Muscle of arm (tissue), 12 donors: ENCODE measurements around the gene LGALS9. TPM values are rescaled to one million over a fixed set of nuclear protein-coding genes. Genes with fewer than 3 reads are reported as not detected.
"Not testable (repeated sequence)": the region's sequence is repeated elsewhere in the genome, so short reads cannot be mapped to it uniquely, and the experiment has no call there.

Source experiments
- DNase-seq: peaks from one replicate; pipeline ENCODE4 v3.0.0-alpha.2; 2013
- polyA plus RNA-seq, 12 donors: library from polyadenylated mRNA; unstranded; fragments of 120-200 nt; gene quantifications; one replicate each; pipeline ENCODE4 v1.2.1, GENCODE V29; 2013; ENCODE audit not compliant: insufficient read length in 12 of 12

LGALS9 gene
- polyA plus RNA-seq, 12 donors, result 7.4 to 51.7 (median 11.5) TPM; not detected in 1

DNA sequence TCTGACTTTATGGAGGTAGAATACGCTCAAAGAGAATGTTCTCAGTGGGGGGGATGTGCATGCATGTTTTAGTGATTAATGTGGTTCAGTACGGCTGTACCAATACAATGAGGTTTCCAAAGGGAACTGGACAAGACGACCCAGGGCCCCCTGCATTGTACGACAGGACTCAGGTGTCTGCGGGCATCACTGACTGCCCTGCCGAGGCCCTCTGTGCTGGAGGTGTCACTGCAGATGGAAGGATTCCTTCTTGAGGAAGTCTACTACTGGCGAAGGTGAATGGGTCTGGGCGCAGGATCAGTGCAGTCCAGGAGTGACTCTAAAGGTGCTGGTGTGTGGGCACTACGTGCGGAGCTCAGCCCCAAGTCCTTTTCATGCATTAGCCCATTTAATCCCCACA lies 3.5 kb upstream of the LGALS9 start:
- DNase-seq, result no peak

DNA sequence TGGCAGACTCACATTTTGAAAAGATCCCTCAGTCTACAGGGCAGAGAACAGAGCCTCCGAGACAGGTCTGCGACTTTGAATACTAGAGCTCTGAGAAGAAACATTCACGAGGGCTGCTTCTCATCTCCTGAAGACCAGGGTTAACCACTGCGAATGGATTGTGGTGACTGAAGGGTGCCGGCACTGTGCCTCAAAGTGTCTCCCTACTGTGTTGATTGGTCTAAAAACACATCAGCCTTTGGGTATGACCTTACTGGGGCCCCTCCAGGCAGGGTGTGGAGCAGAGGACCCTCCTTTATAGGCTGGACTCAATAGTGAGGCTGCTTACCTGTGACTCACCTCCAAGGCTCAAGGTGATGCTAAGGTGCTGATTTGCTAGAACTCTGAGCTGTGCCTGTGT lies 2.6 kb upstream of the LGALS9 start:
- DNase-seq, result no peak

DNA sequence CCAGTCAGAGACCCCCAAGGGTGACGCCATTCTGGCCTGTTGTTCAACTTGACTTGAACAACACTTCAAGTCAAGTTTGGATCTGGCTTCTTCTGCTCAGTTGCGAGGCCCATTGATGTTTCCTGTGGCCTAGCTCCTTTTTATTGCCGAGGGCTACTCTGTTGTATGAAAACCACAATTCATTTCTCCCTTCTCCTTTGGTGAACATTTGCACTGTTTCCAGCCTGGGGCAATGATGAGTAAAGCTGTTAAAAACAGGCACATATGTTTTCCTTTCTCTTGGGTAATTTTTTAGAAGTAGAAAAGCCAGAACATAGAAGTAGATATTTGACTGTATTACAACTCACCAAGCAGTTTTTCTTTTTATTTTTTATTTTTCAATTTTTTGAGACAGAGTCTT lies 1.7 kb upstream of the LGALS9 start:
- not testable (repeated sequence) for DNase-seq

DNA sequence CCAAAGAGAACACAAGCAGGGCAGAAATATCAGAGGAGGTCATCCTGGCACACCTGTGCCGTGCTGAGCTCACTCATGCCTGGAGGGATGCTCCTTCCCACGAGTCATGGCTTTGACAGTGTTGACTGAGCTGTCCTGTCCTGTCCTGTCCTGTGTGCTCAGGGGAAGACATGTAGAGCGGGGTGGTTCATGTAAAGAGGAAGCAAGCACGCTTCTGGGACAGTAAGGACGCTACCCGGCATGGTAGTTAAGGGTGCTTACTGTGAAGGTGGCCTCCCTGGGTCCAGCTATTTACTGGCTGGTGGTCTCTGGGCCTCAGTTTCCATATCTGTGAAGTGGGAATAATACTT lies 398 bp downstream of the LGALS9 start:
- DNase-seq, result no peak

DNA sequence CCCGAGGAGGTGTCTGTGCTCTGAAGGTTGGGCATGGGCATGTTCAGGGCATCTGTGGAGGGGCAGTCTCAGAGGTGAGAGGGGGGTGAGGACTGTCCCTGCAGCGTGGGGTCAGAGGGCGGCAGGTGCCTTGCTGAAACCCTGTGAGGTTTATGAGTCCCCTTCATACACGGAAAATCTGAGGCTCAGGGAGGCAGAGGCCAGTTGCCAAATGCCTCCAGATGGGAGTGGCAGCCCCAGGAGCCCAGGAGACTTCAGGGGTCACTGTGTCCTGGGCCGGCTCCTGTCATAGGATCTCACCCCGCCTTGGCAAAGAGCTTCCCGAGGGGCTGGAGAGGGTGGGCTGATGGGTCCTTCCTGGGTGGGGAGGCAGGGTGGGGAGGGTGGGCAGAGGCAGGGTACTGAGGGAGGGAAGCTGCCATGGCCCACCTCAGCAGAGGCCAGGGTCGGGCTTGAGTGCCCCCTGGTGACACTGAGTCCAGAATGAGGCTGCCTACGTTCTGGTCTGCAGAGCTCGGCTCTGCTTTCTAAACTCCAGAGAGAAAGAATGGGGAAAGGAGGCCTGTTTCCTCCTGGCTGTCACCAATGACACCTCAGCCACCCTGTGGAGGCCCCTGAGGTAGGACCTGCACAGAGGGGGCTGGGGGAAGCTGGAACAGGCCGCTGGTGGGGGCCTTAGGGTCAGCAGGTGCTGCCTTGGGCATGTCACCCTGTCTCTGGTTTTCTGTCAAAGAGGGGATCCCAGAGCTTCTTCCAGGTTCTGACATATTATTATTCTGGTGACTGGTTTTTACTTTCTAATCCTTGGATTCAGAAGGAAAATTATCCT lies 1.1 kb downstream of the LGALS9 start:
- no peak for DNase-seq

DNA sequence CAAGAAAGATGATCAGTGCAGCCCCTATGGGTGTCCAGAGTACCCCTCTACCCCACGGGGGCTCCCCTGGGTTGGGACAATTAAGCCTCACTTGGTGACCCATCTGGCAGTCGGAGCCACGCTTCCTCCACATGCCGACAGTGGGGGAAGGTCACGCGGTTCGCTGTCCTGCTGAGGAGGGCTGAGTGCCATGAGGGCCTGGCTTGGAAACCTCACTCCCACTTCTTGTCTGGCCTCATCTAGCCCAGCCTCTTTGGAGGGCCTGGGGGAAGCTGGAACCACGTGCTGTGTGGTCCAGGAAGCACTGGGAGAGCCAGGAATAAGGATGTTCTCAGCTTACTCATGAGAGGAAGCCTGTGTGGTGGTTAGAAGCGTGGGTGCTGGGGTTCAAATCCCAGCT lies 1.8 kb downstream of the LGALS9 start:
- DNase-seq, result peak; percentile 73

DNA sequence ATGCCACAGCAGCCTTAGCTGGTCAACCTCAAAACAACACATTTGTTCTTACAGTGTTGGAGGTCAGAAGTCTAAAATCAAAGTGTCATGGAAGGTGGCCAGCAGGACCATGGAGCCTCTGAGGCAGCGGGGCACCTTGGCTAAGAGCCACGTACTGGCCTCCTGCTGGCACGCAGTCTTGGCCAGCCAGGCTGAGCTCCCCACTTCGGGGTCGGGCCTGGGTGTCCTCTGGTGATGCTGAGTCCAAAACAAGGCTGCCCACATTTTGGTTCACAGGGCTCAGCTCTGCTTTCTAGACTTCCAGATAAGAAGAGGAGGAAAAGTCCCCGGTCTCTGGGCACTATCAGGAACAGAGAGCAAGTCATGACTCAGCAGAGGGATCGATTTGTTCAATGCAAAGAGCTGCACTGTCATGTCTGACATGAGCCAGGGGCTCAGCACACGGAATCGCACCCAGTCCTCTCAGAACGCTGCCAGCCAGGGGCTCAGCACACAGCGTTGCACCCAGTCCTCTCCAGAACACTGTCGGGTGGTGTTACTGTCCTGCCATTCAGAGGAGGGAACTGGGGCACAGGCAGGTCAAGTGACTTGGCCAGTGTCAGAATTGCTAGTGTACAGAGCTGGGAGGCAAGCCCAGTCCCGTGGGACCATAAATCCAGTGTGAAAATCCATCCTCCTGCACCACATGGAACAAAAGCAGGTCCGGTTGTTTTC lies 2.5 kb downstream of the LGALS9 start:
- no peak for DNase-seq

DNA sequence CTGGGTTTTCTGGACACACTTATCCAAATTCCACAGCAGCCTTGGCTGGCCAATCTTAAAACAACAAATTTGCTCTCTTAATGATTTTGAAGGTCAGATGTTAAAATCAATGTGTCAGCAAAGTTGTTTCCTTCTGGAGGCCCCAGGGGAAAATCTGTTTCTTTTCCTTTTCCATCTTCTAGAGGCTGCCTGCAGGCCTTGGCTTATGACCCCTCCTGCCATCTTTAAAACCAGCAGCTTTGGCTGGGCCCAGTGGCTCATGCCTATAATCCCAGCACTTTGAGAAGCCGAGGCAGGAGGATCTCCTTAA lies 3.0 kb downstream of the LGALS9 start:
- DNase-seq, result no peak

DNA sequence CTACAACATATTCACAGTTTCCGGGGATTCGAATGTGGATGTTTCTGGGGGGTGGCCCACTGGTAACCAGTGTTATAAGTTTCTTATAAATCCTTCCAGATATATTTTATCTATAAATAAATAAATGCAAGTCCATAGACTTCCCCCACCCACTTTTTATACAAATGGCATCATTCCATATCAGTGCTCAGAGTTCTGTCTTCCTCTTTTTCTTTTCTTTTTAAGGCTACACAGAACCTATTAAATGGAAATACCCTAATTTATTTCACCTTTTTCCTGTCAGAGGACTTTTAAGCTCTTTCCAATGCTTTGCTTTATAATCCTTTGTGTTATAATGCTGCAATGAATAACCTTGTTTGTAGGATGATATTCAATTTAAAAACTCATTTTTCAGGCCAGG lies 3.8 kb downstream of the LGALS9 start:
- DNase-seq, result no peak

DNA sequence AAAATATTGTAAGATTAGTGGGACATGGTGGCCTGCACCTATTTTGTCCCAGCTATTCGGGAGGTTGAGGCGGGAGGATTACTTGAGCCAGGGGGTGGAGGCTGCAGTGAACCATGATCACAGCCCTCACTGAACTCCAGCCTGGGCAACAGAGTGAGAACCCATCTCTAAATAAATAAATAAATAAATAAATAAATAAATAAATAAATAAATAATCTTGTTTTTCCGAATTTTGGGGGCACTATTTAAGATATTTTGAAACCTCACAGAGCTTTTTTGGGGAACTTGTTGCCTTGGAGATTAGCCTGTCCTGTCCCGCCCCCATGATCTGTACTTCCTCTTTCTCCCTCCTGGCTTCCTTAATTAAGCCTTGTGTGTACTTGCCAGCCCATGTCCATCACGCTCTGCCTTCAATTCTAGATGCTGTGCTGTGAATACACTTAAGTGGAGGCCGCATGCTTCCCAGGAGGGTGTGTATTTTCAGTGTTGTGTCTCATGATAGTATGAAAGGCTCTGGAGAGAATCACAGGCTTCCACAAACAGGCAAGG lies 4.4 kb downstream of the LGALS9 start:
- DNase-seq, result no peak

DNA sequence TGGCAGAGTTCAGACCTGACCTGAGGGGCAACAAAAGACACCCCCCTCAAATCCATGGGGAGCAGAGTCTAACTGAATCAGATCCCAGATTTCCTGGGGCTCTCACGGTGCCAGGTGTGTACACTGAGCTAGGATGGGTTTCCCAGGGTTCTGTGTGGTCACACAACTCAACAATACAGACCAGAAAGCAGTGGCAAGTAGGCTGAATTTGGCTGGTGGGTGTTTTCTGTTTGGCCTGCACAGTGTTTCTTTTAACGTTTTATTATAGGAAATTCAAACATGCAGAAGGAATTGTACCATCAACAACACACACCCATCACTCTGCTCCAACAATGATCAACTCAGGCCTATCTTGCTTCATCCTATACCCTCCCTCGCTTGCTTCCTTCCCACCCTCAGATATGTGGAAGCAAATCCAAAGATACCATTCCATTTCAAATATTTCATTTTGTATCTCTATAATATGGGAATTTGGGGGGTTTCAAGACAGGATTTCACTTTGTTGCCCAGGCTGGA lies 5.1 kb downstream of the LGALS9 start:
- not testable (repeated sequence) for DNase-seq

DNA sequence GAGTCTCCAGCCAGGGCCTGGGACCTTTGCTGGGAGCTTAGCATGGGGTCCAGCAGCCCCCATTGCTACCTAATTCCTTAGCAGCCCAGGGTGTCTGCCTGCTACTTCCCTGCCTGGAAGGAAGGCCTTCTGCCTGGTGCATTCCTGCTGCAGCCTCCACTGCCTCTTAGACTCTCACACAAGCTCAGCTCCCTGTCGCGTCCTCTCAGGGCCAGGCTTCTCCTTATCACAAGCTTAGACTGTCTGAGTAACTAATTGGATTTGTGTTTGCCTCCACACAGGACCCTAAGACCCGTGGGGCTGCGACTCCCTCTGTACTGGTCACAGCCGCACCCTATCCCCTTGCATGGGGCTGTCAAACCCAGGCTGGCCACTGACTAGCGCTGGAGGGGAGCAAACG lies 6.8 kb downstream of the LGALS9 start:
- not testable (repeated sequence) for DNase-seq

DNA sequence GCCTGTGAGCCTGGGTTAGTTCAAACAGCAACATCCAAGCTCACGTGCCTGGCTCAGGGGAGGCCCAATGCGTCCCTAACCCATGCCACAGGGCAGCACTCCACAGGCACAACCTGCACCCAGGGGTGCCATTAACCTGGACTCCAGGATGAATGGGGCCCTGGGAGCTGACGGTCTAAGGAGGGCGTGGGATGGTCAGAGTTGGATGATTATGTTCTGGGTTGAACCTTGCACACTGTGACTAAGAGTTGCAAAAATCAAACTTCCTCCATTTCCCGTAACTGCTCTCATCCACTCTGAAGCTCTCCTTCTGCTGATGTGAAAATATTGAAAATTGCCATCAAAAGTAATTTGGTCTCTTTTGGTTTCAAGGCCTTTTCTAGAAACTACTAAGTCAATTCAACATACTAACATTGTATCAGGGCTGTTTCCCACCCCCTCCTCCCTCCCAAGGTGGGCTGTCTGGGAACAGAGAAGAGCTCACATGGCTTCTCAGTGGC lies 7.5 kb downstream of the LGALS9 start:
- not testable (repeated sequence) for DNase-seq

DNA sequence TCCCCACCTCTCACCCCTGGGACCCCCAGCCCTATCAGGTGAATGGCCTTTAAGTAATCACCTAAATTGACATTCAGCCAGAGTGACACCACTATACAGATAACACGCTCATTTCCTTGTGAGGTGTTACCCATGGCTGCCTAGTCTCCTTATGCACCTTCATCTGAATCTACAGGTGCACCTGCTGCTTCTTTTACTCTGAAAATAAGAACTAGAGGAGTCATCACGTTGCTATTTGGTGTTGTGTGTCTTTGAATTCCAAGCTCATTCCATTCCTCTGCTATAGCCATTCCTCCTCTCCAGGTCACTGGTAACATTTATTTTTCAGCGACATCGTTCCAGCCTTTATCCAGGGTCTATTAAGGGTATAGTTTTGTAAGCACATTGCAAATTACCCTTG lies 9.8 kb downstream of the LGALS9 start:
- DNase-seq, result no peak

DNA sequence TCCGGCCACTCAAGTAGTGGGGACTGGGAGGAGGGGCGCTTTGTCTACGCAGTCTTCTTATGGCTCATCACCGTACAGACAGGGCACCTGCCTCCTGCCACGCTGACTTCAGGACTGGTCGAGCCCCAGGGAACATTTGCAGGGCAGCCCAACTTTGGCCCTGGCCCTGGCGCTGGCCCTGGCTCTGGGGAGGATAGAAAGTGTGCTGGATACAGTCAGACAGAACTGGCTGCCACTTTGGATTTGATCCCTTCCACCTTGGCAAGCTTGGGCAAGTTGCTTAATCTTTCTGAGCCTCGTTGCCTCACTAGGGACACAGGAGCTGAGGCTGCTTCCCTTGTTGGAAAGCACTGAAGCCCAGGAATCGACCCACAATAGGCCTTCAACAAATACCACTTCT lies 13.6 kb downstream of the LGALS9 start:
- DNase-seq, result no peak

DNA sequence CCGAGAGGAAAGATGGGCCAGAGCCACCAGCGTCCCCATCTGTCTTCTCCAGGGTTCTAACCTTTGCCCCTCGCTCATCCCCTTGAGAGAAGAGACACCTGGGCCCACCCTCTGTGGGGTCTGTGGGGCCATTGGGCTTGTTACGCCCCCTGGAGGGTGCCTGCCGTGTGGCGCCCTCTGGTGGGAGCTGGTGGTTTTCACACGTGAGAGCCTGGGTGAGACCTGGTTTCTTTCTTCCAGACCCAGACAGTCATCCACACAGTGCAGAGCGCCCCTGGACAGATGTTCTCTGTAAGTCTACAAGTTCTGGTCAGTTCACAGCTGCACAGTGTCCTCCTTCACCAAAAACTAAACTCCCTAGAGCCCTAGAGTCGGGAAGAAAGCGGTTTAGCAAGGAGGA lies 14.6 kb downstream of the LGALS9 start:
- DNase-seq, result not testable (repeated sequence)

DNA sequence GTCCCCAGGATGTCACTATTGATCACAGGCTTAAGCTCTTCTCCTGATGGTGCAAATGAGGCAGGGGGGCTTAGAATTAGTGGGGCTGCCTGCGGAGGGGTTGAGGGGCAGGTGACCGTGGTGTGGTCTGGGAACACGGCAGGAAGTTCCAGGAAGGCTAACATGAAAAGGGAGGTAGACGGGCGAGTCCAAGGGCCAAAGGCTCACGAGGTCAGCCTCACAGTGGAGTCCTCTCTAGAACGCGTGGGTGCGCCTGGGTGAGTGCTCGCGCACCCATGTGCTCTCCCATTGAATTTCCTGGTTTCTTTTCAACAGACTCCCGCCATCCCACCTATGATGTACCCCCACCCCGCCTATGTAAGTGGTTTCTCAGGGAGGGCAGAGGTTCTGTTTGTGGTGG lies 15.2 kb downstream of the LGALS9 start:
- DNase-seq, result no peak

DNA sequence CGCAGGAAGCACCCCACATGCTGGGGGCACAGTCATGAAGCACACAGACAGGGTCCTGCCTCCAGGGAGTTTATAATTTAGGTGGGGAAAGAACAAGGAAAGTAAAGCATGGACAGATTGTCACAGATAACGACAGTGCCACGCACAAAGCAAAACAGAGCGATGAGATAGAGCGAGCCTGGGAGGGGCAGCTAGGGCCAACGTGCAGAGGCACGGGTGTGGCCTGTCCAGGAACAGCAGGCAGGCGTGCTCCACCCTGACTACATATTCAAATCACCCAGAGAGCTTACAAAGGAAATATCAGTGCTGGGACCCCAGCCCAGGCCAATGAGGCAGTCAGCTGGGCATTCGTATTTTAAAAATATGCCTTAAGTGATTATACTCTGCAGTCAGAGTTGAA lies 16.8 kb downstream of the LGALS9 start:
- no peak for DNase-seq

DNA sequence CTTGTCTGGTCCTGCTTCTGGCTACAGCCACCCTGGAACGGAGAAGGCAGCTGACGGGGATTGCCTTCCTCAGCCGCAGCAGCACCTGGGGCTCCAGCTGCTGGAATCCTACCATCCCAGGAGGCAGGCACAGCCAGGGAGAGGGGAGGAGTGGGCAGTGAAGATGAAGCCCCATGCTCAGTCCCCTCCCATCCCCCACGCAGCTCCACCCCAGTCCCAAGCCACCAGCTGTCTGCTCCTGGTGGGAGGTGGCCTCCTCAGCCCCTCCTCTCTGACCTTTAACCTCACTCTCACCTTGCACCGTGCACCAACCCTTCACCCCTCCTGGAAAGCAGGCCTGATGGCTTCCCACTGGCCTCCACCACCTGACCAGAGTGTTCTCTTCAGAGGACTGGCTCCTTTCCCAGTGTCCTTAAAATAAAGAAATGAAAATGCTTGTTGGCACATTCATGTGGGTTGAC lies 18.2 kb downstream of the LGALS9 start:
- DNase-seq, result not testable (repeated sequence)

DNA sequence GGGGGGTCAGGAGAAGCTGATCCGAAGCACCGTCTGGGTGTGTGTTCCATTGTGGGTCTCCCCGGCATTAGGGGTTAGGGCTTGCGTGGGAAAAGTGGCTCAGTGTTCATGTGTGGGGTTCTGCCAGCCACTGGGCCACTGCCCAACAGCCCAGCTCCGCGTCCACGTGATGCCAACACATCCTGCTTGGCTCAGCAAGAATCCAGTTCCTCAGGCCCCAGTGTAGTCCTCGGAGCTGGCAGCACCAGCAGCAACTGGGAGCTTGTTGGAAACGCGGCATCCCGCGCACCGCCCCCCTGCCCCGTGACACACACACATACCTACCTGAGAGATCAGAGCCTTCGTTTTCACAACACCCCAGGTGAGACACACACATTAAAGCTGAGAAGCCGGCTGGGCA lies 18.9 kb downstream of the LGALS9 start:
- no peak for DNase-seq

DNA sequence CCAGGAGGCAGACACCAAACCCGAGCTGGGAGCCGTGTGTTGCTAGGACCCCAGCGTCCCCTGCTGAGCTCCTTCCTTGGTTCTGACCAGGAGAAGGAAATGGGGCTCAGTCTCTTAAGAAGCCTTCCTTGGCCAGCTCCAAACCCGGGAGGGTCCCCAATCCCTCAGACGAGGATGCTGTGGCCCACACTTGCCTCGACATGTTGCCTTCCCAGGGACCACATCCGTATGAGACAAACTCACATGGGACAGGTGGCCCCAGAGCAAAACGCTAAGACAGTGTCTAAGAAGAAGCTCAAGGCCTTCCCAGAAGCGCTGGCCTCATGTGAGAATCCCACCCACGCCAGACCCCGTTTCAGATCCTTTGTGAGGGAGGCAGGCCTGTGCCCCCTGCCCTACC lies 19.8 kb downstream of the LGALS9 start:
- DNase-seq, result no peak

DNA sequence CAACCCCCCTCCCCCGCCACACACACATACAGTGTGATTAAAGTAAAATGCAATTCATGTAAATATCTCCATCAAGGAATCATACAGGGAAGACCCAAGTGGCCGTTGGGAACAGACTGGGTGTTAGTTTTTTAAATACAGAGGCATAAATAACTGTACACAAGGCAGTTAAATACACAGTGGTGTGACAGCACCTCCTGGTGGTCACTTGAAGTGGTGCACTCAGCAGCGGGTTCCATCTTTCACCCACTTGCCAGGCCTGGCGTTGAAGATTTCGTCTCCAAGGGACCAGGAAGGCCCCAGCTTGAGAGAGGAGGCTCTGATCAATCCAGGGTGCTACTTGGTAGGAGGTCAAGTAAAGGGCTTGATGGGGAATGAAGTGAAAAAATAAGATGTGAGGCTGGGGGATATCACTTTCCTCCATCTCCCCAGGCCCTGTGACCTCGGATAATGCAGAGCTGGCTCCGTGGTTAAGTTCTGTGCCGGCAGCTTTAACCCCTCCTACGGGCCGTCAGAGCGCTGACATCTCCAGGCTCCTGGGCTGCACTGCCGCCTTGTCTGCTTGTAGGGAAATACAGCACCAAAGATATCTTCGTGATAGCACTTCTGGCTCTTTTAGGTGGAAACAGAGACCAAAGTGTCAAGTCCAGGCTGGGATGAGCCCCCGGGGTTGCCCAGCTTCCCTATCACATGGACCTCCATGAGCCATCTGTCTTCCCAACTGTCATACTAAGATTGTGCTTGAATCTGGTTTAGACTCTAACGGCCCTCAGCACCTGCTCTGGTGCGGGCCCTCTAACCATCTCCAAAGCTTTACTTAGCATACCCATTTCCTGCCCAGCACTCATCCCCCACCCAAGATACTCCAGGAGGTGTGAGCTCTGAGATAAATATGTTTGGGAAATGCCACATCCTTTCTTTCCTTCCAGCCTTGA lies 20.7 kb downstream of the LGALS9 start:
- DNase-seq, result peak; percentile 44
